ENCODE data around the gene C19orf18.

DNA sequence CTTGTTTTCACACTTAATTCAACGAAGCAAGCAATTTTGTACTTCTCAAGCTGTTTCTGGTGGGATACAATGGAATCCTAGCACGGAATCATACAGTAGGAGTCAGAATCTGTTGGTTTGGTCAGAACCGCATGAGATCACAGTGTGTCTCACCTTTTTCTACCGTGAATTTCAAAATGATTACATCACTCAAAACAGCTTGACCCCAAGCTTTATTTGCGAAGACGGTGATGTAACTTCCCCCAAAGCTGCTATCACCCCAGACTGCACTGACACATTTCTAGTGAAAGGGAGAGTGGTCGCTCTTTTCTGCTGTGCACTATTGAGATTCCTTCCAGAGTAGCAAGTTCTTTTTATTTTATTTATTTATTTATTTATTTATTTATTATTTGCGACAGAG lies 9.6 kb downstream of the C19orf18 start:
- TF ChIP-seq SP1 (IDR thresholded peaks at IDR 0.05) = no peak
- no peak for TF ChIP-seq BHLHE40 (IDR thresholded peaks at IDR 0.05; ENCODE audit: borderline replicate concordance)
- no peak for TF ChIP-seq PKNOX1 (IDR thresholded peaks at IDR 0.05)
- no peak for TF ChIP-seq CTBP1 (IDR thresholded peaks at IDR 0.05; ENCODE audit: borderline replicate concordance)
- TF ChIP-seq TARDBP (IDR thresholded peaks at IDR 0.05) = no peak
- TF ChIP-seq FOXM1 (IDR thresholded peaks at IDR 0.05; ENCODE audit: borderline replicate concordance) = no peak
- TF ChIP-seq LEF1 (IDR thresholded peaks at IDR 0.05; ENCODE audit: borderline replicate concordance) = no peak
- no peak for TF ChIP-seq FOXA1 (IDR thresholded peaks at IDR 0.05)
- no peak for TF ChIP-seq L3MBTL2 (conservative IDR thresholded peaks at IDR 0.05)
